Neural crest cell (in vitro differentiated cells): Measurements from ENCODE around the gene DHX35. TPM values are rescaled to one million over a fixed set of nuclear protein-coding genes. Genes with fewer than 3 reads are reported as not detected.

Experiments
- DNase-seq: peaks from one replicate; pipeline ENCODE4 v3.0.0; 2021; ENCODE audit warnings: low read depth, mixed read lengths, low spot score
- H3K27ac Mint-ChIP-seq: one replicate; pipeline ENCODE4 v1.8.0; 2021; ENCODE audit warnings: mild to moderate bottlenecking, mixed read lengths; ENCODE audit not compliant: unreplicated experiment
- H3K27me3 Mint-ChIP-seq: 2 replicates; pipeline ENCODE4 v1.8.0; 2021; ENCODE audit warnings: low read depth, mild to moderate bottlenecking, mixed read lengths
- H3K36me3 Mint-ChIP-seq: 2 replicates; pipeline ENCODE4 v1.8.0; 2021; ENCODE audit warnings: low read depth, mild to moderate bottlenecking, mixed read lengths
- H3K4me1 Mint-ChIP-seq: 2 replicates; pipeline ENCODE4 v1.8.0; 2021; ENCODE audit warnings: mixed read lengths
- H3K4me3 Mint-ChIP-seq: one replicate; pipeline ENCODE4 v1.8.0; 2021; ENCODE audit warnings: mild to moderate bottlenecking, mixed read lengths
- H3K9me3 Mint-ChIP-seq: 2 replicates; pipeline ENCODE4 v1.8.0; 2021; ENCODE audit warnings: mixed read lengths
- CTCF ChIP-seq: fragments of 200-600 bp; sonication (generic); conservative IDR thresholded peaks from 2 replicates; pipeline ENCODE4 v1.5.0; 2021; ENCODE audit warnings: antibody characterized with exemption, mild to moderate bottlenecking
- total RNA-seq: library from RNA; stranded (reverse); gene quantifications from 2 replicates; pipeline ENCODE4 v1.2.1, GENCODE V29; 2021

DHX35 gene
- total RNA-seq, 1 donor from 2014 or later, result 22.8 TPM

DNA sequence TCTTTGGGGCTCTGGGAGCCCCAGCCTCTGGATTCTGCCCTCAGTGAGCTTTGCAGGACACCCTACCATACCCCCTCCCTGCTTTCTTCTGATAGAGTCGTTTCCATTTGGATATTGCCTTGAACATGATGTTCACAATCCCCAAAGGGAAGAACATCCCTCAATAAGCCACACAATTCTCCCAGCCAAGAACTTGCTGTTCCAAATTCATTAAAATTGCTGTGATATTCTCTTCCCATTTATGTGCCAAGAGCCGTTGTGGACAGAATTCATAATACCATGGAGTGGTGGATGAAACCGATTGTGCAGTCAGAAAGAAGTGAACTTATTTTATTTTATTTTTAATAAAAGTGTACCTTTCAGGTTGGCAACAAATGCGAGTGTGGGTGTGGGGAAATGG, 95.8 kb downstream of the DHX35 start:
- Mint-ChIP-seq H3K27me3 (peaks cover 25% of the 10 kb centered on the region), H3K4me1 (peaks cover 2% of the 10 kb centered on the region), H3K36me3 (no peaks in the 10 kb centered on the region), H3K4me3 (no peak overlapping the region), H3K9me3 (no peaks in the 10 kb centered on the region), H3K27ac (no peak overlapping the region)
- no peak for DNase-seq
- no peak for TF ChIP-seq CTCF

- no peak for DNase-seq
- Mint-ChIP-seq H3K27ac (no peak overlapping the region), H3K9me3 (no peaks in the 10 kb centered on the region), H3K36me3 (no peaks in the 10 kb centered on the region), H3K4me3 (no peak overlapping the region), H3K4me1 (peaks cover 4% of the 10 kb centered on the region), H3K27me3 (peaks cover 19% of the 10 kb centered on the region)
- TF ChIP-seq CTCF, result no peak
Measured at GRCh38 chr20:39059036-39059435, 96.9 kb downstream of the DHX35 start.

DNA sequence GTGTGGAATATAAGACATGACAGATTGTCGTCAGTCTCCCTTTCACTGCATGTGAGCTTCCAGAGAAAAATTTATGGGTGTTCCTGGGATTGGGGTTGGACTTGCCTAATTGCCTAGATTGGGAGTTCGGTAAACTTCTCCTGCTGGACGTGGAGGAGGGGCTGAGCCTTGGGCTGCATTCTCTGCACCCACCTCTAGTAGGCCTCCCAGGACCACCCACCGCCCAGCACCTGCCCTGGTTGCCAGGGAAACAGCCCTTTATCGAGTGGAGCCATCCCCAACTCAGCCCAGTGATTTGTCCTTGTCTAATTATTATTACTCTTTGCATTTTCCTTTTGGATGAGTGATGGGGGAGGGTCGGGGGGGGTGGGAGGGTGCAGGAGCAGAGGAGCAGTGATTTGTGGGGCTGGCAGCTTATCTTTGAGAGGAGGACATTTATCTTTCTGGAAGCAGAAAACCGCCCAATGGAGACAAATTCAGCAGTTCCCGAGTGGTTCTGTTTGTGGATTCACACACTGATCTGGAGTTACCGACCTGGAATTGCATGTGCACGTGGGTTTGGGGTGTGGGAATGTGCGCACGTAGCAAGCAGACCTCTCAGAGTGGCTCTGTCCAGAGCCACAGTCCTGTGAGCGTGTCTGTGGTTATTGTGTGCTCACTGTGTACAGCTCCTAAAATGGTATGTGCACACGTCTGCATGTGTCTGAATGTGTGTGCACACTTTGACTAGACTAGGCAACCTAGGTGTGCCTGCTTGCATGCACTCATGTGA, 104.5 kb downstream of the DHX35 start:
- H3K27ac Mint-ChIP-seq, result no peak overlapping the region
- H3K4me3 Mint-ChIP-seq, result no peak overlapping the region
- H3K36me3 Mint-ChIP-seq, result peaks cover 2% of the 10 kb centered on the region
- TF ChIP-seq CTCF, result peak; percentile 52
- no peaks in the 10 kb centered on the region for H3K9me3 Mint-ChIP-seq
- H3K4me1 Mint-ChIP-seq, result peaks cover 12% of the 10 kb centered on the region
- H3K27me3 Mint-ChIP-seq, result peaks cover 14% of the 10 kb centered on the region
- peak; percentile 44 for DNase-seq

GRCh38 chr20:39067526-39068216, 105.5 kb downstream of the DHX35 start:
- Mint-ChIP-seq H3K27me3 (peaks cover 14% of the 10 kb centered on the region), H3K27ac (no peak overlapping the region), H3K4me1 (peaks cover 12% of the 10 kb centered on the region), H3K4me3 (no peak overlapping the region), H3K36me3 (peaks cover 2% of the 10 kb centered on the region), H3K9me3 (no peaks in the 10 kb centered on the region)
- no peak for TF ChIP-seq CTCF
- no peak for DNase-seq

- Mint-ChIP-seq H3K4me1 (peaks cover 8% of the 10 kb centered on the region), H3K9me3 (no peaks in the 10 kb centered on the region), H3K27me3 (peaks cover 16% of the 10 kb centered on the region), H3K36me3 (peaks cover 2% of the 10 kb centered on the region), H3K27ac (no peak overlapping the region), H3K4me3 (no peak overlapping the region)
- no peak for DNase-seq
- no peak for TF ChIP-seq CTCF
Measured at GRCh38 chr20:39069976-39070375, 107.8 kb downstream of the DHX35 start.
